ENCODE measurements around the gene DET1. TPM values are rescaled to one million over a fixed set of nuclear protein-coding genes. Genes with fewer than 3 reads are reported as not detected.

The DET1 gene
- total RNA-seq, 4 donors from 2014 or later, result 4.1 to 8.4 (median 6.4) TPM

DNA sequence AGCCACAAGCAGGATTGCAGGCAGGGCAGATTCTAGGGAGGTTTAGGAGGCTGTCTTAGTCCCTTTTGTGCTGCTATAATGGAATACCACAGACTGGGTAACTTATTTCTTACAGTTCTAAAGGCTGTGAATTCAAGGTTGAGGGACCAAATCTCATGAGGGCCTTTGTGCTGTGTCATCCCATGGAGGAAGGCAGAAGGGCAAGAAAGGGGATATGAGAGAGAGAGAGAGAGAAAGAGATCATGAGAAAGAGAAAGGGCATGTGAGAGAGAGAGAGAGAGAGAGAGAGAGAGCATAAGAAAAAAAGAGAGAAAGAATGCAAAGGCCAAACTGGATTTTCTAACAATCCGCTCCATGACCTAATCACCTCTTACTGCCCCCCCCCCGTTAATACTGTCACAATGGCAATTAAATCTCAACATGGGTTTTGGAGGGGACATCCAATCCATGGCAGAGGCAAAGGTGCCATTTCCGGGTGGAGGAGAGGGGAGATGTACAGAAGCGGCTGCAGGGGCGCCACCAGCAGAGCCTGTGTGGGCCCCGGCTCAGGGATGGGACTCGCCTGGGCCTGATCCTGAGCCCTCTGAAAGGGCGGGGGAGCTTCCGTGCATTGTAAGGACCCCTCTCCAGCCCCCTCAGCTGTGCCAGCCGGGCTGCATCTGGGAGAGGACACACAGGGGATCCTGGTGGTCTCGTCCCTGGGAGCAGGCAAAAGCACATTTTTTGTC lies 58.5 kb downstream of the DET1 start:
- Histone ChIP-seq H3K4me3 (no peak overlapping the region), H3K36me3 (no peaks in the 10 kb centered on the region), H3K9me3 (no peaks in the 10 kb centered on the region), H3K4me1 (peaks cover 3 to 7% of the 10 kb centered on the region in 2 donors), H3K27me3 (no peaks in the 10 kb centered on the region), H3K27ac (no peak overlapping the region)
- in situ Hi-C loops (cut with MboI; ENCODE audit: low sequenced_read_pairs in 4 of 4) (loop anchor here in 1 of 4 donors (25.0 kb wide), 1 partner anchor 124 kb away; the partner anchor contains the start of gene AEN), intact Hi-C loops (cut with DNase I; ENCODE audit: low total_unique reads) (no loop called here)
- ATAC-seq (no peak), DNase-seq (no peak)
- TF ChIP-seq, protein P1, sequence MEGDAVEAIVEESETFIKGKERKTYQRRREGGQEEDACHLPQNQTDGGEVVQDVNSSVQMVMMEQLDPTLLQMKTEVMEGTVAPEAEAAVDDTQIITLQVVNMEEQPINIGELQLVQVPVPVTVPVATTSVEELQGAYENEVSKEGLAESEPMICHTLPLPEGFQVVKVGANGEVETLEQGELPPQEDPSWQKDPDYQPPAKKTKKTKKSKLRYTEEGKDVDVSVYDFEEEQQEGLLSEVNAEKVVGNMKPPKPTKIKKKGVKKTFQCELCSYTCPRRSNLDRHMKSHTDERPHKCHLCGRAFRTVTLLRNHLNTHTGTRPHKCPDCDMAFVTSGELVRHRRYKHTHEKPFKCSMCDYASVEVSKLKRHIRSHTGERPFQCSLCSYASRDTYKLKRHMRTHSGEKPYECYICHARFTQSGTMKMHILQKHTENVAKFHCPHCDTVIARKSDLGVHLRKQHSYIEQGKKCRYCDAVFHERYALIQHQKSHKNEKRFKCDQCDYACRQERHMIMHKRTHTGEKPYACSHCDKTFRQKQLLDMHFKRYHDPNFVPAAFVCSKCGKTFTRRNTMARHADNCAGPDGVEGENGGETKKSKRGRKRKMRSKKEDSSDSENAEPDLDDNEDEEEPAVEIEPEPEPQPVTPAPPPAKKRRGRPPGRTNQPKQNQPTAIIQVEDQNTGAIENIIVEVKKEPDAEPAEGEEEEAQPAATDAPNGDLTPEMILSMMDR (IDR thresholded peaks at IDR 0.05 in 4 of 5, conservative IDR thresholded peaks at IDR 0.05 in 1 of 5), result no peak
- no peak for TF ChIP-seq POLR2A (IDR thresholded peaks at IDR 0.05)

DNA sequence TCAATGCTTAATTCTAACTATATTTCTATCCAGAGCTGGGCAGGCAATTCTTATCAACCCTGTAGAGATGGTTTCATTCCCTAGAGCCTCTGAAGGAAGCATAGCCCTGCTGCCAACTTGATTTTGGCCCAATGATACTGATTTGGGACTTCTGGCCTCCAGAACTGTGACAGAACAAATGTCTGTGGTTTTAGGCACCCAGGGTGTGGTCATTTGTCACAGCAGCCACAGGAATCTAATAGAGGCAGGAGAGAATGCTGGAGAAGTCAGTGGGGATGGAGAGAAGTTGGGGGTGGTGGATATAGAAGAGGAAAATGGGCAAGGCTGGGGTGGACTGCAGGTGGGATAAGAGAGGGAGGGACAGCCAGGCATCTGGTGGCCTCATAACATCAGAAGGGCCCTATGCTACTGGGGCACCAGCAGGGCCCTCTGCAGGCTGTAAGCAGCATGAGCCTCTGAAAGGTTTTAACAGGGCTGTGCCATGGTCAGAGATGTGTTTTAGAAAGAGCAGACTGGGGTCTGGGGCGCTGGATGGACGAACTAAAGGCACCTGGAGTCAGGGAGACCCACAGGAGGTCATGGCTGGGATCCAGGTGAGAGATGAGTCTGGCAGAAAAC lies 59.2 kb downstream of the DET1 start:
- intact Hi-C loops (cut with DNase I; ENCODE audit: low total_unique reads), result no loop called here
- in situ Hi-C loops (cut with MboI; ENCODE audit: low sequenced_read_pairs in 4 of 4), result loop anchor here in 1 of 4 donors (25.0 kb wide), 1 partner anchor 125 kb away; the partner anchor contains the start of gene AEN
- no peak for ATAC-seq

DNA sequence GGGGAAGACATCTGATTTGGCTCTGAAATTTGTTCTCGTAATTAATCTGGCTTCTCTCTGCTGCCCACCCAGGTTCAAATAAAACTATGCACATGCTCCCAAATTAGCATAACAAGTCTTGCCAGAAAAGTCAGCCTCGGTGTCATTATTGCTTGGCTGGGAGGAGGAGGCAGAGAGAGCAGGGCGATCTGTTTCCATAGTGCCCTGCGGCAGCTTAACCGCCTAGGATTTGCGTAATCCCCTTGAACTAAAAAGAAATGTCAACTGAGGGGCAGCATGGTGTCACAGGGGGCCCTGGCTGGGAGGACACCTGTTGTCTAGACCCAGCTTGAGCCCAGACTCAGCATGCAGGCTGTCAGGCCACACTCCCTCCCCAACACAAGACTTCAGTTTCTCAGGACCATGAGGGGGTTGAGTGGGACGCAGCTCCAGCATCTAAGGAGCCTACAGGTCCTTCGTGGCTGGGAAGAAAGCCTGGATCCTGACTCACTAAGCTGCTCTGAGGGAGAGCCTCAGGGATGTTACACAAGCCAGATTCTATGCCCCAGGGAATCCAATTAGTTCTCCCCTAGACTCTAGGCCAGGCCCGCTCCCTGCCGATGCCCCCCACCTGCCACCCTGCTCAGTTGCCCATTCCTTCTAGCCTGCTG lies 61.7 kb downstream of the DET1 start:
- ATAC-seq (no peak), DNase-seq (no peak)
- H3K27me3 ChIP-seq, result no peaks in the 10 kb centered on the region
- H3K4me3 ChIP-seq, result no peak overlapping the region
- in situ Hi-C loops (cut with MboI; ENCODE audit: low sequenced_read_pairs in 4 of 4) (loop anchor here in 1 of 4 donors (25.0 kb wide), 1 partner anchor 127 kb away; the partner anchor contains the start of gene AEN), intact Hi-C loops (cut with DNase I; ENCODE audit: low total_unique reads) (no loop called here)
- H3K9me3 ChIP-seq, result no peaks in the 10 kb centered on the region
- no peak overlapping the region for H3K27ac ChIP-seq
- peaks cover 3 to 7% of the 10 kb centered on the region in 2 donors for H3K4me1 ChIP-seq
- no peak for TF ChIP-seq POLR2A (IDR thresholded peaks at IDR 0.05)
- TF ChIP-seq, protein P1 (IDR thresholded peaks at IDR 0.05 in 4 of 5, conservative IDR thresholded peaks at IDR 0.05 in 1 of 5), result no peak
- H3K36me3 ChIP-seq, result peaks cover 0 to under 1% of the 10 kb centered on the region in 2 donors

More for the DNA sequence above, 59.2 kb downstream of the DET1 start:
- TF ChIP-seq POLR2A (IDR thresholded peaks at IDR 0.05), result no peak
- TF ChIP-seq, protein P1 (IDR thresholded peaks at IDR 0.05 in 4 of 5, conservative IDR thresholded peaks at IDR 0.05 in 1 of 5), result no peak
- Histone ChIP-seq H3K27ac (no peak overlapping the region), H3K4me1 (peaks cover 3 to 7% of the 10 kb centered on the region in 2 donors), H3K27me3 (no peaks in the 10 kb centered on the region), H3K9me3 (no peaks in the 10 kb centered on the region), H3K36me3 (no peaks in the 10 kb centered on the region), H3K4me3 (no peak overlapping the region)
- no peak for DNase-seq

DNA sequence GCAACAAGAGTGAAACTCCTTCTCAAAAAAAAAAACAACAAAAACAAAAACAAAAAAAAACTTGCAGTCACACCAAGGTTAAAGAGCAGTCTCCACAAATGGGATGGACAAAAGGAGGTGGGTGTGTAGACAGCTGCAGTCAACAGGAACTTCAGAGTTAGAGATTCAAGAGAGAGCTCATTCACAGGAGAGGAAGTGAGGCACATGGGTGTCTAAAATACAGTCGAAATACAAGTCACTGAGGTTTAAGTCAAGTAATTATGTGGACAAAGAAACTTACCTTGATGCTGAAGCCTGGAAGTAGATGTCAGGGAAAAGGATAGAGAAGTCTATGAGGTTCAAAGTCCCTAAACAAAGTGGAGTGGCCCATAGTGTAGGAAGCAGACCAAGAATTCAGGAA lies 64.2 kb downstream of the DET1 start:
- Histone ChIP-seq H3K4me1 (peaks cover 3 to 7% of the 10 kb centered on the region in 2 donors), H3K36me3 (peaks cover 0 to 22% of the 10 kb centered on the region in 2 donors), H3K4me3 (no peak overlapping the region), H3K27ac (no peak overlapping the region), H3K27me3 (no peaks in the 10 kb centered on the region), H3K9me3 (no peaks in the 10 kb centered on the region)
- in situ Hi-C loops (cut with MboI; ENCODE audit: low sequenced_read_pairs in 4 of 4) (loop anchor here in 1 of 4 donors (25.0 kb wide), 1 partner anchor 130 kb away; the partner anchor contains the start of gene AEN), intact Hi-C loops (cut with DNase I; ENCODE audit: low total_unique reads) (no loop called here)
- no peak for TF ChIP-seq POLR2A (IDR thresholded peaks at IDR 0.05)
- TF ChIP-seq, protein P1 (IDR thresholded peaks at IDR 0.05 in 4 of 5, conservative IDR thresholded peaks at IDR 0.05 in 1 of 5), result no peak
- ATAC-seq (no peak), DNase-seq (no peak)

All from gastrocnemius medialis (tissue), 4 donors.